Kasumi-1 (cell line): Measurements from ENCODE around the gene ZSCAN21.

ENCODE experiments used
- DNase-seq, 2 experiments: peaks; one replicate each; lab custom pipeline; 2025; lab: John Stamatoyannopoulos, UW

ZSCAN21 gene

GRCh38 chr7:100027197-100027596 lies 22.4 kb upstream of the ZSCAN21 start:
- DNase-seq = no peak

DNA sequence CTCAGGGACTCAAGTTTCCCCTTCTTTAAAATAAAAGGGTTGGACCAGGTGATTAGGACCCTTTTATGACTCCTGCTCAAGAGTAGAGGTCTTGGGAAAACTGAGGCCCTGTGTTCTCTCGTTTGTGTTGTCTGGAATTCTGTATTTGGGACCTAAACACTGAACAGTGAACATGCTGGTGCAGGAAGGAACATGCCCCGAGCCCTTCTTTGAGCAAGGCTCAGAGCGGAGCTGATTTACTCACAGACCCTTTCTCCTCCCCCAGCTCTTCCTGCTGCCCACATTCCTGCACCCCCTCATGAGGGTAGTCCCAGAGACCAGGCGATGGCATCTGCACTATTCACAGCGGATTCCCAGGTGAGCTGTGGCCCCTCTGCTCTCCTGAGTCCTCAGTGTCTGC lies 20.0 kb upstream of the ZSCAN21 start:
- DNase-seq = no peak

DNA sequence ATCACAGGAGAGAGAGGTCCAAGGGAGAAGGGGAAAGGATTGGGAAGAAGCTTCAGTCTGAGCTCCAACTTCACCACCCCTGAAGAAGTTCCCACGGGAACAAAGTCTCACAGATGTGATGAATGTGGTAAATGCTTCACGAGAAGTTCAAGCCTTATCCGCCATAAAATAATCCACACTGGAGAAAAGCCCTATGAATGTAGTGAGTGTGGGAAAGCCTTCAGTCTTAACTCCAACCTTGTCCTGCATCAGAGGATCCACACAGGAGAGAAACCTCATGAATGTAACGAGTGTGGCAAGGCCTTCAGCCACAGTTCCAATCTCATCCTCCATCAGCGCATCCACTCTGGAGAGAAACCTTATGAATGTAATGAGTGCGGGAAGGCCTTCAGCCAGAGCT lies 16.0 kb upstream of the ZSCAN21 start:
- DNase-seq = no peak

DNA sequence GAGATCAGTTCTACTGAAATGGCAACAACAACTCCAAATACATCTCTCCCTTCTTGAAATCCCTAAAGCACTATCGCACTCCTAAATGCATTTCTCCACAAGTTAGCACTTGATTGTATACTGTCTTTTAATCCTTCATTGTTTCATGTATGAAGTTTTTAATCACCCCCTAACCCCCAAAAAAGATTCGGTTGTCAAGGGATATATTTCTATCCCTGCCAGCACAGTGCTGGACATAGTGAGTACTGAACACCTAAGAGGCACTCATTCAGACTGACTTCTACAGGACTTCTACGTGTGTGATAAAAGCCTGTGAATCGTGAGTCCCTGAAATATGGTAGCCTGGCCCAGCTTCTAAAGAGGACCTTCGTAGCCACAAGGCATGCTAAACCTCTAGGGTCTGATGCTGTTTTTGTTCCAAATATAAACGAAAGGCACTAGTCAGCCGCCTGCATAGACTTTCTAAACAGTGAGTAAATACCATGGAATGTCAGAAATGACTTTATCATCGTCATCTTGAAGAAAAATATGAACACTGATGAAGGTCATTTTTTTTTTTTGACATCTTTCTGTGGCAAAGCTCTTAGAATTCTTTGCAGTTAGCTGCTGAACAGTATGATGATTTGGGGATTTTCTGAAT lies 14.6 kb upstream of the ZSCAN21 start:
- DNase-seq = no peak

DNA sequence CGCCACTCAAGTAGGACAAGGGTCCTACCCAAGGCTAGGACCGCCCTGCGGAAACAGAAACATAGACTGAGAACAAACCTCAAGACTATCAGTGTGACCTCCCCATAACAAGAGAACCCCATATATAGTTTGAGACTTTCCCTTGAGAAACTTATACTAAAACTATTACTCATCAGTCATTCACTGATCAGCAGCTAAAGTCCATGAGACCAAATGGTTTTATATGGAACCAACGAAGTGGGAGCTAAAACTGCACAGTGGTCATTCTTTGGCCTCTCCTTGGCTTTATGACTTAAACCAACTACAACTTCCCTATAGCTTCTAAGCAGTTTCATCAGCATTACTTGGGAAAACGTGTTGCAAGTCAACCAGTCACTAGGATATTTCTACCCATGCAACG lies 13.7 kb upstream of the ZSCAN21 start:
- DNase-seq = no peak

- DNase-seq = no peak
Measured at GRCh38 chr7:100038326-100038725, 11.2 kb upstream of the ZSCAN21 start.

DNA sequence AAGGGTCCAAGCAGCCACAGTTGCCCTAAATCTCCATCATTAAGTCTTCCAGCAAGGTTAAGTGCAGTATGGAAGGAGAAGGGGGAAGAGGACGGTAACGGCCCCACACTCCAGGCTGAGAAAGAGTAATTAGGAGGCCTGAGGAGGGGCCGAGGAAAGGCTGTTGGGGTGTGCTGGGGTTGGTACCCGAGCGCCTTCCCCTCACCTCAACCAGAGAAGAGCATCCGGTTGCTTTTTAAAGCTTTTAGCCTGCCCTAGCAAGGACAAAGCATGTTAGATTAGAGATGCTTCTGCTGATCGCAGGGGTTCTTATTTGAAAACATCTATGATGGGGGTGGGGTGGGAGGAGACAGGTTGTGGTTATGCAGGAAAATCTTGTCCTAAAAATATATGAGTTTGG lies 9.0 kb upstream of the ZSCAN21 start:
- DNase-seq = no peak

GRCh38 chr7:100044718-100045117 lies 4.9 kb upstream of the ZSCAN21 start:
- DNase-seq = no peak

DNA sequence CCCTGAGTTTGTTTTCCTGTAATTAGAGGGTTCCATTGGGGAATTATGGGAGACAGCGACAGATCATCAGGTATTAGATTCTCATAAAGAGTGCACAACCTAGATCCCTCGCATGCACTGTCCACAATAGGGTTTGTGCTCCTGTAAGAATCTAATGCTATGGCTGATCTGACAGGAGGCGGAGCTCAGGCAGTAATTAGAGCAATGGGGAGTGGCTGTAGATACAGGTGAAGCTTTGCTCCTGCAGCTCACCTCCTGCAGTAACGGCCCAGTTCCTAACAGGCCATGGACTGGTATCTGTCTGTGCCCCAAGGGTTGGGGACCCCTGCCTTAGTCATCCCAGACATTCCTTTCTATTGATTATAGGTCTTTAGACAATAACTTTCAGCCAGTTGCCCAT lies 894 bp upstream of the ZSCAN21 start:
- no peak for DNase-seq

- no peak for DNase-seq
Measured at GRCh38 chr7:100051611-100052010, 2.0 kb downstream of the ZSCAN21 start.

GRCh38 chr7:100053215-100053614 lies 3.6 kb downstream of the ZSCAN21 start:
- DNase-seq = peak; percentile 77 to 82

DNA sequence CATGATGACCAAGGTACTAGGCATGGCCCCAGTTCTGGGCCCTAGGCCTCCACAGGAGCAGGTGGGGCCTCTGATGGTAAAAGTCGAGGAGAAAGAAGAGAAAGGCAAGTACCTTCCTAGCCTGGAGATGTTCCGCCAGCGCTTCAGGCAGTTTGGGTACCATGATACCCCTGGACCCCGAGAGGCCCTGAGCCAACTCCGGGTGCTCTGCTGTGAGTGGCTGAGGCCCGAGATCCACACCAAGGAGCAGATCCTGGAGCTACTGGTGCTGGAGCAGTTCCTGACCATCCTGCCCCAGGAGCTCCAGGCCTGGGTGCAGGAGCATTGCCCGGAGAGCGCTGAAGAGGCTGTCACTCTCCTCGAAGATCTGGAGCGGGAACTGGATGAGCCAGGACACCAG lies 7.4 kb downstream of the ZSCAN21 start:
- DNase-seq = no peak

- no peak for DNase-seq
Measured at GRCh38 chr7:100059251-100059739, 9.7 kb downstream of the ZSCAN21 start.

DNA sequence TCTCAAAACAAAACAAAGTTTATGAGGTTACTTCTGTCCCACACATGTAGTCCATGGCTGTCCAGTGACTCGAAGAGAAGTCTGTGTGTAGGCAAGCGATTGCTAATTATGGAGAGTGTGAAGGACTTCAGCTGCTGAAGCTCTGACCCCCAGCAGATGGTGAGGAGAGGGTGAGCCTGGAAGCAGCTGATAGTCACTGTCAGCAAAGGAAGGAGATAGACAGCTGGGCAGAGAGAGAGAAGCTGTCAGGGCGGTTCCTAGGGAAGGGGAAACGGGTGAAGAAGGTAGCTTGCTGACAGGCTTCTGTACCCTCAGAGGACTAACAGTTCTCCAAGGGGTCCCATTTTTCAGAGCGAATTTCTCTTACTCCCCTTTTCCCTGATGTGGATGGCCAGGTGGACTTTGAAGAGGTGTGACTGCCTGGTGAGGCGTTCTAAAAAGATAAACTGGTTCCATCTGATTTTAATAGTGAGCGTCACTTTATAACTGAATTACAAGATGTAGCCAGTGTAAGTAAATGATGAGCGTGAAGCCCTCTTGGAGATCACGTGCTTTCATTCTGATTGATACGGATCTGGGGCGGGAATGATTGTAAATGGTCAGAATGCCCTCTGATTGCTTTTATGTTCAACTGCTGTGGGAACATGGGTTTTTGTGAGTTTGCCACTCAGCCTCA lies 12.1 kb downstream of the ZSCAN21 start:
- no peak for DNase-seq

DNA sequence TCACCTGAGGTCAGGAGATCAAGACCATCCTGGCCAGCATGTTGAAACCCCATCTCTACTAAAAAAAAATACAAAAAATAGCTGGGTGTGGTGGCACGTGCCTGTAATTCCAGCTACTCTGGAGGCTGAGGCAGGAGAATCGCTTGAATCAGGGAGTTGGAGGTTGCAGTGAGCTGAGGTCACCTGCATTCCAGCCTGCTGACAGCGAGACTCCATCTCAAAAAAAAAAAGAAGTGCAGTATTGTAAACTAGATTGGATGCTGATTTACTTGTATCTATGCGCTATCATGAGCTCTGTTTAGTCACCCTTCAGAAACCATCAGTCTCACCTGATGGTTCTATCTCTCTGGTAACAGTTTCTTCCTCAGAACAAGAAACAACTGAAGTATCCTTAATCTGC lies 13.8 kb downstream of the ZSCAN21 start:
- no peak for DNase-seq

DNA sequence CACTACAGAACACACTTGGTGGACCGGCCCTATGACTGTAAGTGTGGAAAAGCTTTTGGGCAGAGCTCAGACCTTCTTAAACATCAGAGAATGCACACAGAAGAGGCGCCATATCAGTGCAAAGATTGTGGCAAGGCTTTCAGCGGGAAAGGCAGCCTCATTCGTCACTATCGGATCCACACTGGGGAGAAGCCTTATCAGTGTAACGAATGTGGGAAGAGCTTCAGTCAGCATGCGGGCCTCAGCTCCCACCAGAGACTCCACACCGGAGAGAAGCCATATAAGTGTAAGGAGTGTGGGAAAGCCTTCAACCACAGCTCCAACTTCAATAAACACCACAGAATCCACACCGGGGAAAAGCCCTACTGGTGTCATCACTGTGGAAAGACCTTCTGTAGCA lies 14.6 kb downstream of the ZSCAN21 start:
- no peak for DNase-seq

DNA sequence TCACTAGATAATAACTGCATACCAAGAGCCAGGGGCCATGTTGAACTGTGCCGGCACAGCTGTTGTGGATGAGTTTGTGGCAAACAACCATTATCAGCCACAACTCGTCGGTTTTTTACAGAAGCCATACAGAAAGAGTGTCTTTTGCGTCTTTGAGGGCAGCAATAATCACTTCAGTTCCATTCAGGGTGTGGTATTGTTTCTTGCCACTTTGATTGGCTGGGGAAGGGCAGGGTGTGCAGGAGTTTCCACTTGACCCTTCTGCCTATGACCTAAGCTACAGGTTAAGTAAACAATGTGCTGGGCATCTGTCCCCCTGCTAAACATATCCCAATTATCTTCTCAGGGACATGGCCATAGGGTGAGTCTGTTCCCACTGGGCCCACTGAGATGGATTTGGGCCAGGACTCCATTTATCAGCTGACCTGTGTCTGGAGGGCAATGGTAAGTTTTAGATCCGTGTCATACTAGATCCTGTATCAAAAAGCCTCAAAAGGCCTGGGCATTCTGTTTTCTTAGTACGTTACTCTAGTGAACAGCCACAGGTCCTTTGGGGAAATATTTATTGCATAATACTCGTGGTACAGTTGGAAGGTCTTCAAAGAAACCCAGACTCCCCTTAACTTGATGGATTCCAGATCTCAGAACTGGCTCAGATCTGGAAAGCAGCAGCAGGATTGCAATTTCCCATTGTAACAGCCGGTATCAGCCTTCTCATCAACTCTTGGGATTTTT lies 16.0 kb downstream of the ZSCAN21 start:
- DNase-seq = no peak

- no peak for DNase-seq
Measured at GRCh38 chr7:100066953-100067352, 17.4 kb downstream of the ZSCAN21 start.

- DNase-seq = no peak
Measured at GRCh38 chr7:100069991-100070390, 20.4 kb downstream of the ZSCAN21 start.

DNA sequence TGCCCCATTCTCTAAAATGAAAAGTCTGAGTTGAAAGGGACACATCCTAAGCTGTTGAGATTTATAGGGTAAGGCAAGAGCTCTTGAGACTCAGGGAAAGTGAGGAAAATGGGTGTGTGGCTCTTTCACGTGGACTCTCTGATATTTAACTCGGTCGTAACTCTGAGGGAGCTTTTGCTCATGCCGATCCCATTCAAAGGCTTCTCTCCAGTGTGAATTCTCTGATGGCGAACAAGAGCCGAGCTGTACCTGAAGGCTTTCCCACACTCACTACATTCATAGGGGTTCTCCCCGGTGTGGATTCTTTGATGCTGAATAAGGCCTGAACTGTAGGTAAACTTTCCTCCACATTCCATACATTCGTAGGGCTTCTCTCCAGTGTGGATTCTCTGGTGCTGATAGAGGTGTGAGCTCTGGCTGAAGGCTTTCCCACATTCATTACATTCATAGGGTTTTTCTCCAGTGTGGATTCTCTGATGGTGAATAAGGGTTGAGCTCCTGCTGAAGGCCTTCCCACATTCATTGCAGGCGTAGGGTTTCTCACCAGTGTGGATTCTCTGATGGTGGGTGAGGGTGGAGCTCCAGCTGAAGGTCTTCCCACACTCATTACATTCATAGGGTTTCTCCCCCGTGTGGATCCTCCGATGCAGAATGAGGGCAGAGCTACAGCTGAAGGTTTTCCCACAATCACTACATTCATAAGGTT lies 21.6 kb downstream of the ZSCAN21 start:
- DNase-seq = no peak

GRCh38 chr7:100072462-100072861 lies 22.9 kb downstream of the ZSCAN21 start:
- DNase-seq = no peak

DNA sequence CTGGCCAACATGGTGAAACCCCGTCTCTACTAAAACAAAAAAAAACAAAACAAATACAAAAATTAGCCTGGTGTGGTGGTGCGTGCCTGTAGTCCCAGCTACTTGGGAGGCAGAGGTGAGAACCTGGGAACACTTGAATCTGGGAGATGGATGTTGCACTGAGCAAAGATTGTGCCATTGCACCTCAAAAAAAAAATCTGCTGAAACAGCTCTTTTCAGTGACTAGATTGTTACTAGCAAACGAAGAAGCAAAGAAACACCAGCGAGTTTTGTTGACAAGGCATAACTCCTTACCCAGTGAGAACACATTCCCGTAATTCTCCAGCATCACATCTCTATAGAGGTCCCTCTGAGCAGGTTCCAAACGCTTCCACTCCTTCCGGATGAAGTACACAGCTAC lies 25.3 kb downstream of the ZSCAN21 start:
- DNase-seq = no peak

GRCh38 chr7:100075418-100075817 lies 25.8 kb downstream of the ZSCAN21 start:
- no peak for DNase-seq
